Caco-2 (cell line): ENCODE data around the gene CNTN3. TPM values are rescaled to one million over a fixed set of nuclear protein-coding genes. Genes with fewer than 3 reads are reported as not detected.

Source experiments
- BruUV-seq: library from RNA; stranded (reverse); fragments of 400-500 nt; replicated peaks from 2 replicates; lab custom pipeline; 2021; lab: Mats Ljungman, UMichigan
- CTCF ChIA-PET: fragments of 300-600 bp; sonication (Branson Sonifier 250); formaldehyde crosslinking; loops from one replicate; lab custom pipeline; 2022; ENCODE audit warnings: antibody characterized with exemption; lab: Charles Lee
- POLR2A ChIA-PET: fragments of 300-600 bp; sonication (Branson Sonifier 250); formaldehyde crosslinking; loops from one replicate; lab custom pipeline; 2022; ENCODE audit warnings: antibody characterized with exemption; lab: Charles Lee
- DNase-seq, 2 experiments: peaks; one replicate each; pipeline versions ENCODE4 v3.0.0 to v3.0.0-alpha.2; 2020 to 2022
- H3K27me3 ChIP-seq: replicated peaks from 2 replicates; pipeline ENCODE4 v1.6.0; 2011; ENCODE audit warnings: low read length; ENCODE audit not compliant: control insufficient read depth, insufficient read depth
- H3K36me3 ChIP-seq: 2 replicates; pipeline ENCODE4 v1.5.1; 2011; ENCODE audit warnings: low read length; ENCODE audit not compliant: control insufficient read depth, insufficient read depth
- H3K4me1 ChIP-seq: fragments of 250-450 bp; sonication (Bioruptor Pico); 2 replicates; pipeline ENCODE4 v1.5.1; 2020; ENCODE audit warnings: mild to moderate bottlenecking
- H3K4me3 ChIP-seq: 2 replicates; pipeline ENCODE4 v1.5.1; 2011; ENCODE audit warnings: low read depth, mild to moderate bottlenecking, control low read depth, low read length
- H3K9me3 ChIP-seq: fragments of 250-450 bp; sonication (Bioruptor Pico); 2 replicates; pipeline ENCODE4 v1.5.1; 2020; ENCODE audit warnings: mild to moderate bottlenecking, moderate library complexity
- H3K27ac Mint-ChIP-seq: one replicate; pipeline ENCODE4 v1.8.0; 2022; ENCODE audit warnings: mixed read lengths; ENCODE audit not compliant: unreplicated experiment
- H3K27me3 Mint-ChIP-seq: one replicate; pipeline ENCODE4 v1.8.0; 2022; ENCODE audit warnings: mixed read lengths; ENCODE audit not compliant: insufficient read depth, unreplicated experiment
- H3K36me3 Mint-ChIP-seq: one replicate; pipeline ENCODE4 v1.8.0; 2022; ENCODE audit warnings: mild to moderate bottlenecking, mixed read lengths; ENCODE audit not compliant: insufficient read depth, unreplicated experiment
- H3K4me1 Mint-ChIP-seq: one replicate; pipeline ENCODE4 v1.8.0; 2022; ENCODE audit warnings: low read depth, mixed read lengths; ENCODE audit not compliant: unreplicated experiment
- H3K4me3 Mint-ChIP-seq: one replicate; pipeline ENCODE4 v1.8.0; 2022; ENCODE audit warnings: mild to moderate bottlenecking, moderate library complexity, mixed read lengths; ENCODE audit not compliant: unreplicated experiment
- H3K9me3 Mint-ChIP-seq: one replicate; pipeline ENCODE4 v1.8.0; 2022; ENCODE audit warnings: mixed read lengths; ENCODE audit not compliant: unreplicated experiment
- CTCF ChIP-seq, 2 experiments: fragments of 200-600 bp in 1 of 2; IDR thresholded peaks; 1 replicate in 1 of 2; 2 replicates in 1 of 2; pipeline versions ENCODE4 v1.5.1 to v1.8.0; 2011 to 2022; ENCODE audit warnings: antibody characterized with exemption in 1 of 2, control low read depth in 1 of 2, inconsistent platforms in 1 of 2, low read depth in 1 of 2, low read length in 1 of 2, mild to moderate bottlenecking in 1 of 2, moderate library complexity in 1 of 2; ENCODE audit not compliant: insufficient read depth in 1 of 2, severe bottlenecking in 1 of 2, unreplicated experiment in 1 of 2
- intact Hi-C: fragments of 100-400 bp; cut with micrococcal nuclease; formaldehyde crosslinking; loops from one replicate; pipeline ENCODE4 v1.10.0; 2022; ENCODE audit not compliant: unreplicated experiment
- total RNA-seq: library from RNA; stranded (reverse); gene quantifications from 2 replicates; pipeline ENCODE4 v1.2.3, GENCODE V29; 2022

CNTN3 gene
- total RNA-seq, 1 experiment from 2014 or later = not detected

DNA sequence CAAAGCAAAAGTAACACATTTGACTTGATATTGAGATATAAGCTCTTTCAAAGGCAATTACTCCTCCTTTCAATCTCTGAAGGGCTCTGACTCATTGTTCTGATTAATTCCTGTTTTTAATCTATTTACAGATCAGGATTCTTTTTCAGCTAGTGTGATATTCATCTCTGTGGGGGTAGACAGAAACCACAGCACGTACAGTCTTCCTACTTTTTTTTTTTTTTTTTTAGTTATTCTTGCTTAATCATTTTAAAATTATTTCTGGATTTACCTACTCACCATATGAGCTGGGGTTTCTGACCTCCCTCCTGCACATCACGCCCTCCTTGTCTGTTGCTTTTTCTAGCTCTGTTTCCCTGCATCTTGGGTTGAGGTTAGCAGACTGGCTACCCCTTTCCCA, 1.4 kb downstream of the CNTN3 start:
- no peak for DNase-seq
- no peak overlapping the region for H3K4me3 Mint-ChIP-seq
- intact Hi-C loops = no loop called here
- no peaks in the 10 kb centered on the region for H3K9me3 Mint-ChIP-seq
- no peaks in the 10 kb centered on the region for H3K36me3 Mint-ChIP-seq
- POLR2A ChIA-PET = no interaction called here
- no peaks in the 10 kb centered on the region for H3K9me3 ChIP-seq
- no peaks in the 10 kb centered on the region for H3K4me1 Mint-ChIP-seq
- H3K27me3 ChIP-seq = peaks cover 2% of the 10 kb centered on the region; the same call in 1 of the 2 replicates
- CTCF ChIA-PET = no interaction called here
- no peak overlapping the region for H3K27ac Mint-ChIP-seq
- no TSS peak for BruUV-seq
- H3K4me3 ChIP-seq = no peak overlapping the region
- H3K36me3 ChIP-seq = no peaks in the 10 kb centered on the region
- no peaks in the 10 kb centered on the region for H3K4me1 ChIP-seq
- H3K27me3 Mint-ChIP-seq = peaks cover 26% of the 10 kb centered on the region
- TF ChIP-seq CTCF (IDR thresholded peaks at IDR 0.05; ENCODE audit: insufficient read depth in 1 of 2, low read depth in 1 of 2, low read length in 1 of 2, severe bottlenecking in 1 of 2, unreplicated experiment in 1 of 2) = no peak

GRCh38 chr3:74611206-74611605, 3.3 kb downstream of the CNTN3 start:
- Mint-ChIP-seq H3K9me3 (no peaks in the 10 kb centered on the region), H3K36me3 (no peaks in the 10 kb centered on the region), H3K27ac (no peak overlapping the region), H3K27me3 (peaks cover 26% of the 10 kb centered on the region), H3K4me1 (no peaks in the 10 kb centered on the region), H3K4me3 (no peak overlapping the region)
- no TSS peak for BruUV-seq
- DNase-seq = no peak
- H3K36me3 ChIP-seq = no peaks in the 10 kb centered on the region
- no peak for TF ChIP-seq CTCF (IDR thresholded peaks at IDR 0.05; ENCODE audit: insufficient read depth in 1 of 2, low read depth in 1 of 2, low read length in 1 of 2, severe bottlenecking in 1 of 2, unreplicated experiment in 1 of 2)
- no peak overlapping the region for H3K4me3 ChIP-seq
- no peaks in the 10 kb centered on the region for H3K4me1 ChIP-seq
- intact Hi-C loops = no loop called here
- ChIA-PET CTCF (no interaction called here), POLR2A (no interaction called here)
- H3K9me3 ChIP-seq = no peaks in the 10 kb centered on the region
- H3K27me3 ChIP-seq = peaks cover 2% of the 10 kb centered on the region; the same call in 1 of the 2 replicates

- H3K27me3 Mint-ChIP-seq = peaks cover 18% of the 10 kb centered on the region
- no peaks in the 10 kb centered on the region for H3K4me1 Mint-ChIP-seq
- no peak overlapping the region for H3K4me3 Mint-ChIP-seq
- Histone ChIP-seq H3K9me3 (no peaks in the 10 kb centered on the region), H3K27me3 (no peaks in the 10 kb centered on the region), H3K36me3 (no peaks in the 10 kb centered on the region), H3K4me3 (no peak overlapping the region), H3K4me1 (no peaks in the 10 kb centered on the region)
- no peaks in the 10 kb centered on the region for H3K9me3 Mint-ChIP-seq
- intact Hi-C loops = no loop called here
- no TSS peak for BruUV-seq
- CTCF ChIA-PET = no interaction called here
- no peak for TF ChIP-seq CTCF (IDR thresholded peaks at IDR 0.05; ENCODE audit: insufficient read depth in 1 of 2, low read depth in 1 of 2, low read length in 1 of 2, severe bottlenecking in 1 of 2, unreplicated experiment in 1 of 2)
- no peak overlapping the region for H3K27ac Mint-ChIP-seq
- POLR2A ChIA-PET = no interaction called here
- DNase-seq = no peak
- H3K36me3 Mint-ChIP-seq = no peaks in the 10 kb centered on the region
Measured at GRCh38 chr3:74607803-74608202, 6.7 kb downstream of the CNTN3 start.
